GM18519 (cell line): ENCODE measurements around the gene RAB34.

Experiments used
- ATAC-seq: cut with Tn5 transposase; IDR thresholded peaks from one replicate; pipeline ENCODE4 v1.9.1; 2021; ENCODE audit warnings: mild to moderate bottlenecking, moderate library complexity; ENCODE audit not compliant: unreplicated experiment, low FRiP score

The RAB34 gene

GRCh38 chr17:28717578-28718332 is at the start of gene RAB34:
RAB34 (minus strand) TSS chr17:28717868; CDS start chr17:28717266, 602 bp downstream.
- ATAC-seq = no peak

DNA sequence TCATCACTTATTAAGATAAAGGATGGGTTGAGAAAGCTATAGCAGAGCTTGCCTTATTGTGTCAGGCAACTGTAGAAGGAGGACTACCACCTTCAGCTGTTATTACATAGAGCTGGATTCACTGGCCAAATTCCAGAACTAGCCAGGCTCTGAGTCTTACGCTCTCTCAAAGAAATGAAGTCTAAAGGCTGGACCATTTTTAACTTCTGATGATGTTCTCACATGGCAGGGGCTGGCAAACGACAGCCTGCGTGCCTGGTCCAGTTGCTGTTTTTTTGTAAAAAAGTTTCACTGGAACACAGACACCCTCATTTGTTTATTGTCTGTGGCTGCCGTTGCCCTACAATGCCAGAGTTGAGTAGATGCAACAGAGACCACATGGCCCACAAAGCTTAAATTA is 47.4 kb upstream of the RAB34 start:
- no peak for ATAC-seq

GRCh38 chr17:28763804-28764266 is 46.2 kb upstream of the RAB34 start:
- ATAC-seq = no peak

GRCh38 chr17:28763137-28763799 is 45.6 kb upstream of the RAB34 start:
- ATAC-seq = no peak

GRCh38 chr17:28760601-28761562 is 43.2 kb upstream of the RAB34 start:
- ATAC-seq = no peak

GRCh38 chr17:28759256-28759865 is 41.7 kb upstream of the RAB34 start:
- no peak for ATAC-seq

DNA sequence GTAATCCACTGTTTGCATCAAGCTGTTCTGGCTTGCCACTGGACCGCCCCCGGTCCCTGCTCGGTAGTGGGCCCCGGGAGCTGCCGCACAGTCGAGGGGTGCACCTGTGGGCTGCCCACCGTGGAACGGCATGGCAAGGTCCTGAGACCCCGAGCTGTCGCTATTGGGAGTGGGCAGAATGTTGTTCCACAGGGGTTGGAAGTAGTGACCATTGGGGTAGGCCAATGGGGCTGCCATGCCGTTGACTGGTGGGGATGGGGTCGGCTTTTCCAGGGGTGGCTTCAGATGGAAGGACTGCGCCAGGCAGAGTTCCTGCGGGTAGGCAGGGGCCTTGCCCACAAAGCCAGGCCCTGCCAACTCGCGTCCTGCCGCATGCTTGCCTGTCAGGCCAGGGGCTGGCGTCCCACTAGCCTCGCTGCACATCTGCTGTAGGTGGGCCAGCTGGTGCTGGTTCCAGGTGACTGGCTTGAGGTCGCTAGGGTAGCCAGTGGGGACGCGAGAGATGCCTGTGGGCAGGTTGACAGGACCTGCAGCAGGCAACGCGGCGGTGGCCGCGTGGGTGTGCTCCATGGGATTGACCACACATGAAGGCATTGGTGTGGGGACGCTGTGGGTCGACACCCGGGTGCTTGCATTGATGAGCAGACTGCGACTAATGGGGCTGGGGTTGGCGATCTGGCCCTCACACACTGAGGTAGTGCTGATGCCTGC is 40.9 kb upstream of the RAB34 start:
- no peak for ATAC-seq

GRCh38 chr17:28756049-28756804 is 38.6 kb upstream of the RAB34 start:
- no peak for ATAC-seq

DNA sequence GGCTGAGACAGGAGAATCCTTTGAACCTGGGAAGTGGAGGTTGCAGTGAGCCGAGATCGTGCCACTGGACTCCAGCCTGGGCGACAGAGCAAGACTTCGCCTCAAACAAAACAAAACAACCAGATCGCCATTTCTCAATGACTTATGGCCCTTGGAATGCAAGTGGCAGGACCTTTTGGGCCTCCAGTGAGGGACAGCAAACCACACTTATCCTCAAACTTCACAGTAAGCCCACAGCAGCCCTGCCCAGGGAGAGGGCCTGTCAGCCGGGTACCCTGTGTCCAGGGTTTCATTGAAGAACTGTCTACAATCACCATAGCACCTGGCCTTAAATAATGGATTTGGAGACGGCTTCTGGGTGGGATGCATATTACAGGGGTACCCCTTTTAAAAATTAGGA is 37.8 kb upstream of the RAB34 start:
- ATAC-seq = no peak

- no peak for ATAC-seq
Measured at GRCh38 chr17:28751600-28752366, 34.1 kb upstream of the RAB34 start.

- no peak for ATAC-seq
Measured at GRCh38 chr17:28750178-28751047, 32.7 kb upstream of the RAB34 start.

DNA sequence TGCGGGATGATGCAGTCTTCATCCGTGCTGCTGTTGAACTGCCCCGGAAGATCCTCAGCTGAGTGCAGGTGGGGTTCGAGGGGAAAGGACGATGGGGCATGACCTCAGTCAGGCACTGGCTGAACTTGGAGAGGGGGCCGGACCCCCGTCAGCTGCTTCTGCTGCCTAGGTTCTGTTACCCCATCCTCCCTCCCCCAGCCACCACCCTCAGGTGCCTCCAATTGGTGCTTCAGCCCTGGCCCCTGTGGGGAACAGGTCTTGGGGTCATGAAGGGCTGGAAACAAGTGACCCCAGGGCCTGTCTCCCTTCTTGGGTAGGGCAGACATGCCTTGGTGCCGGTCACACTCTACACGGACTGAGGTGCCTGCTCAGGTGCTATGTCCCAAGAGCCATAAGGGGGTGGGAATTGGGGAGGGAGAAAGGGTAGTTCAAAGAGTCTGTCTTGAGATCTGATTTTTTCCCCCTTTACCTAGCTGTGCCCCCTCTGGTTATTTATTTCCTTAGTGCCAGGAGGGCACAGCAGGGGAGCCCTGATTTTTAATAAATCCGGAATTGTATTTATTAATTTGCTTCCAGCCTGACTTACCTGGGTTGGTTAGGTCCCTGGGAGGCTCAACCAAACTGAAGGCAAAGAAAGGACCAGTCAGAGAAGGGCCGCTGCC is 32.0 kb upstream of the RAB34 start:
- no peak for ATAC-seq

DNA sequence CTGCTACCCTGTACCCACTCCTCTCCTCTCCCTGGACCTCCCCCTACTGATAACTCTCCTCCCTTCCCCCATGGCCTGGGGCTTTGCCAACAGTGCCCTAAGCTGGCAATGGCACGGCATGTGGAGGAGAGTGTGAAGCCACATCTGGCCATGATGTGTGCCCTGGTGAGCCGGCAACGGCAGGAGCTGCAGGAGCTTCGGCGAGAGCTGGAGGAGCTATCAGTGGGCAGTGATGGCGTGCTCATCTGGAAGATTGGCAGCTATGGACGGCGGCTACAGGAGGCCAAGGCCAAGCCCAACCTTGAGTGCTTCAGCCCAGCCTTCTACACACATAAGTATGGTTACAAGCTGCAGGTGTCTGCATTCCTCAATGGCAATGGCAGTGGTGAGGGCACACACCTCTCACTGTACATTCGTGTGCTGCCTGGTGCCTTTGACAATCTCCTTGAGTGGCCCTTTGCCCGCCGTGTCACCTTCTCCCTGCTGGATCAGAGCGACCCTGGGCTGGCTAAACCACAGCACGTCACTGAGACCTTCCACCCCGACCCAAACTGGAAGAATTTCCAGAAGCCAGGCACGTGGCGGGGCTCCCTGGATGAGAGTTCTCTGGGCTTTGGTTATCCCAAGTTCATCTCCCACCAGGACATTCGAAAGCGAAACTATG is 31.3 kb upstream of the RAB34 start:
- no peak for ATAC-seq

GRCh38 chr17:28747801-28748750 is 30.4 kb upstream of the RAB34 start:
- no peak for ATAC-seq

- no peak for ATAC-seq
Measured at GRCh38 chr17:28747051-28747691, 29.5 kb upstream of the RAB34 start.
